KMS-11 (cell line): Measurements from ENCODE around the gene PAPOLB.

Source experiments
- H2AFZ ChIP-seq: fragments of 200-600 bp; sonication (generic); 2 replicates; pipeline ENCODE4 v1.6.1; 2016; ENCODE audit warnings: antibody characterized with exemption, mixed run types, low read depth
- H3K27ac ChIP-seq: fragments of 200-600 bp; sonication (generic); 2 replicates; pipeline ENCODE4 v1.6.1; 2016; ENCODE audit warnings: mild to moderate bottlenecking, mixed run types
- H3K27me3 ChIP-seq: fragments of 200-600 bp; sonication (generic); 2 replicates; pipeline ENCODE4 v1.6.1; 2017; ENCODE audit warnings: mild to moderate bottlenecking, low read depth, mixed run types, moderate library complexity; ENCODE audit not compliant: insufficient read depth
- H3K36me3 ChIP-seq: fragments of 200-600 bp; sonication (generic); 2 replicates; pipeline ENCODE4 v1.6.1; 2017; ENCODE audit warnings: mild to moderate bottlenecking, mixed run types; ENCODE audit not compliant: insufficient read depth
- H3K4me1 ChIP-seq: fragments of 200-600 bp; sonication (generic); 2 replicates; pipeline ENCODE4 v1.6.1; 2016; ENCODE audit warnings: mild to moderate bottlenecking, low read depth, mixed run types; ENCODE audit not compliant: poor library complexity, severe bottlenecking
- H3K4me2 ChIP-seq: fragments of 200-600 bp; sonication (generic); 2 replicates; pipeline ENCODE4 v1.7.0; 2016; ENCODE audit warnings: mild to moderate bottlenecking, mixed run types
- H3K4me3 ChIP-seq: fragments of 200-600 bp; sonication (generic); IDR thresholded peaks from 2 replicates; pipeline ENCODE4 v1.6.1; 2017; ENCODE audit warnings: low read depth, low read length, mixed read lengths; ENCODE audit not compliant: insufficient read depth
- H3K79me2 ChIP-seq: fragments of 200-600 bp; sonication (generic); 2 replicates; pipeline ENCODE4 v1.6.1; 2016; ENCODE audit warnings: low read depth, mixed run types; ENCODE audit not compliant: insufficient read depth
- H3K9ac ChIP-seq: fragments of 200-600 bp; sonication (generic); 2 replicates; pipeline ENCODE4 v1.6.1; 2016; ENCODE audit warnings: mild to moderate bottlenecking, mixed run types
- H4K20me1 ChIP-seq: fragments of 200-600 bp; sonication (generic); 2 replicates; pipeline ENCODE4 v1.6.1; 2016; ENCODE audit warnings: mild to moderate bottlenecking, mixed run types; ENCODE audit not compliant: insufficient read depth
- TF ChIP-seq, protein P1 (sequence below): fragments of 200-600 bp; sonication (generic); conservative IDR thresholded peaks from 2 replicates; pipeline ENCODE4 v1.6.1; 2017; ENCODE audit warnings: low read depth, mild to moderate bottlenecking, antibody characterized with exemption, low read length, moderate library complexity, mixed read lengths

PAPOLB gene

DNA sequence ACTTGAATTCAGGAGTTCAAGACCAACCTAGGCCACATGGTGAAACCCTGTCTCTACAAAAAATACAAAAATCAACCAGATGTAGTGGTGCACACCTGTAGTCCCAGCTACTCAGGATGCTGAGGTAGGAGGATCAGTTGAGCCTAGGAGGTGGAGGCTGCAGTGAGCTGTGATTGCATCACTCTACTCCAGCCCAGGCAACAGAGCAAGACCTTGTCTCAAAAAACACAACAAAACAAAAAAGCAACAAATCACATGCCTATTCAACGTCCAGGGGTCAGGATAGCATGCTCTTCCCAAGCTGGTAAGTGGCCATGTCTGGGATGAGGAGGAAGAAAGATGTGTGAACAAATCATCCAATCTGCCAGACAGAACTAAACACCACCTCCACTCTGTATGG lies 27.9 kb upstream of the PAPOLB start:
- H3K4me2 ChIP-seq: no peak overlapping the region
- no peak overlapping the region for H3K9ac ChIP-seq
- no peak overlapping the region for H3K27ac ChIP-seq
- H3K36me3 ChIP-seq: no peaks in the 10 kb centered on the region
- no peak overlapping the region for H2AFZ ChIP-seq
- TF ChIP-seq, protein P1, sequence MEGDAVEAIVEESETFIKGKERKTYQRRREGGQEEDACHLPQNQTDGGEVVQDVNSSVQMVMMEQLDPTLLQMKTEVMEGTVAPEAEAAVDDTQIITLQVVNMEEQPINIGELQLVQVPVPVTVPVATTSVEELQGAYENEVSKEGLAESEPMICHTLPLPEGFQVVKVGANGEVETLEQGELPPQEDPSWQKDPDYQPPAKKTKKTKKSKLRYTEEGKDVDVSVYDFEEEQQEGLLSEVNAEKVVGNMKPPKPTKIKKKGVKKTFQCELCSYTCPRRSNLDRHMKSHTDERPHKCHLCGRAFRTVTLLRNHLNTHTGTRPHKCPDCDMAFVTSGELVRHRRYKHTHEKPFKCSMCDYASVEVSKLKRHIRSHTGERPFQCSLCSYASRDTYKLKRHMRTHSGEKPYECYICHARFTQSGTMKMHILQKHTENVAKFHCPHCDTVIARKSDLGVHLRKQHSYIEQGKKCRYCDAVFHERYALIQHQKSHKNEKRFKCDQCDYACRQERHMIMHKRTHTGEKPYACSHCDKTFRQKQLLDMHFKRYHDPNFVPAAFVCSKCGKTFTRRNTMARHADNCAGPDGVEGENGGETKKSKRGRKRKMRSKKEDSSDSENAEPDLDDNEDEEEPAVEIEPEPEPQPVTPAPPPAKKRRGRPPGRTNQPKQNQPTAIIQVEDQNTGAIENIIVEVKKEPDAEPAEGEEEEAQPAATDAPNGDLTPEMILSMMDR: no peak
- H3K4me3 ChIP-seq: no peak overlapping the region
- H3K27me3 ChIP-seq: no peaks in the 10 kb centered on the region
- no peaks in the 10 kb centered on the region for H4K20me1 ChIP-seq
- H3K4me1 ChIP-seq: no peaks in the 10 kb centered on the region
- H3K79me2 ChIP-seq: no peaks in the 10 kb centered on the region

DNA sequence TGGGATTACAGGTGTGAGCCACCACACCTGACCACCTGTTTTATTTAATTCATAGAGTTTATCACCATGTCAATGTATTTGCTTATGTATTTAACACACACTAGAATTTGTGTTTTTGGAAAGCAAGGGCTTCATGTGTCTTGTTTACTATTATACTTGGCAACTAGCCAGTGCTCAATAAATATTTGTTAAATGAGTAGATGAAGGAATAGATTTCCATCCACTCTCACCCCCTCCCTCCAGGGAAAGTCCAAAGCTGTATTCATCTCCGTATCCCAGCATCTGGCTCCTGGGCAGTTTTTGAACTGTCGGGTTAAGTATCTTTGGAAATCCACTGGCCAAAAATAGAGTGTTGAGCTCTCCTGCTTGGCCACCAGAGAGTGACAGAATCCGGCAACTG lies 26.3 kb upstream of the PAPOLB start:
- H2AFZ ChIP-seq: no peak overlapping the region
- no peaks in the 10 kb centered on the region for H3K27me3 ChIP-seq
- TF ChIP-seq, protein P1: no peak
- no peaks in the 10 kb centered on the region for H3K4me1 ChIP-seq
- no peaks in the 10 kb centered on the region for H3K79me2 ChIP-seq
- no peak overlapping the region for H3K27ac ChIP-seq
- no peak overlapping the region for H3K9ac ChIP-seq
- H4K20me1 ChIP-seq: no peaks in the 10 kb centered on the region
- no peaks in the 10 kb centered on the region for H3K36me3 ChIP-seq
- no peak overlapping the region for H3K4me2 ChIP-seq
- H3K4me3 ChIP-seq: no peak overlapping the region

DNA sequence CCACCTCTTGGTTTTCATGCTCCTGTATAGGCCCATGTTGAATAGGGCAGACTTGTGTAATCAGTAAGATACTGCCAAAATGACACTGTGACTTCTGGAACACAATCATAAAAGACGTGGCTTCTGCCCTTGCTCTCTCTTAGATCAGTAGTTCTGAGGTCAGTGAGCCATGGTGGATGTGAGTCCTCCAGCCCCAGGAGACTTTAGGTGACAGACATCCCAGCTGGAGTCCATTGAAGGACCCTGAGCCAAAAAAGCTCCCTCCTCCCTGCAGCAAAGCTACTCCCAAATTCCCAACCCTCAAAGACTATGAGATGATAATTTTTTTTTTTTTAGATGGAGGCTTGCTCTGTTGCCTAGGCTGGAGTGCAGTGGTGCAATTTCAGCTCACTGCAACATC lies 24.8 kb upstream of the PAPOLB start:
- no peaks in the 10 kb centered on the region for H3K79me2 ChIP-seq
- H3K4me2 ChIP-seq: no peak overlapping the region
- H3K4me1 ChIP-seq: peaks cover 5% of the 10 kb centered on the region
- TF ChIP-seq, protein P1: no peak
- no peaks in the 10 kb centered on the region for H3K27me3 ChIP-seq
- H4K20me1 ChIP-seq: no peaks in the 10 kb centered on the region
- no peaks in the 10 kb centered on the region for H3K36me3 ChIP-seq
- no peak overlapping the region for H3K4me3 ChIP-seq
- H3K9ac ChIP-seq: no peak overlapping the region
- no peak overlapping the region for H2AFZ ChIP-seq
- H3K27ac ChIP-seq: no peak overlapping the region

GRCh38 chr7:4885317-4885807 lies 23.5 kb upstream of the PAPOLB start:
- Histone ChIP-seq H4K20me1 (no peaks in the 10 kb centered on the region), H3K27ac (no peak overlapping the region), H3K27me3 (no peaks in the 10 kb centered on the region), H3K4me2 (no peak overlapping the region), H3K4me1 (peaks cover 5% of the 10 kb centered on the region), H3K9ac (no peak overlapping the region), H3K4me3 (no peak overlapping the region), H2AFZ (no peak overlapping the region), H3K79me2 (no peaks in the 10 kb centered on the region), H3K36me3 (no peaks in the 10 kb centered on the region)
- TF ChIP-seq, protein P1: no peak
